ENCODE measurements around the gene NDUFB11. TPM values are rescaled to one million over a fixed set of nuclear protein-coding genes. Genes with fewer than 3 reads are reported as not detected.

Gene NDUFB11
- total and polyA plus RNA-seq, 2 donors (not counting 1 experiment from before 2014, with no cell fraction given) = 56.8 to 59.7 TPM

DNA sequence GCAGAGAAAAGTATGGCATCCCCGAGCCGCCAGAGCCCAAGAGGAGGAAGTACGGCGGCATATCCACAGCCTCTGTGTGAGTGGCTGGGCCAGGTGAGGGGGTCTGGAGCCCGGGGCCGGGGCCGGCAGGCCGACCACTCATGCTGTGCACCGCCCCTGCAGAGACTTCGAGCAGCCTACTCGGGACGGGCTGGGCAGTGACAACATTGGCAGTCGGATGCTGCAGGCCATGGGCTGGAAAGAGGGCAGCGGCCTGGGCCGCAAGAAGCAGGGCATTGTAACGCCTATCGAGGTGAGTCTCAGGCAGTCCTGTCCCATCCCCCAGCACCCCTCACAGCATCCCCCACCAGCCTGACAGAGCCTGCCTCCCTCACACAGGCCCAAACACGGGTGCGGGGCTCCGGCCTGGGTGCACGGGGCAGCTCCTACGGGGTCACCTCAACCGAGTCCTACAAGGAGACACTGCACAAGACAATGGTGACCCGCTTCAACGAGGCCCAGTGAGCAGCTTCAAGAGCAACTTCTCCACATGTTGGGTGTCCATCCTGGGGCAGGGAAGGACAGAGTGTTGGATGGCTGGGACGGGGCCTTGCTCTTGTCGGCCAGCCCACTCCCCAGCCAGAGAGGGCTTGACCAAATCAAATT is 41.7 kb upstream of the NDUFB11 start:
- DNase-seq (no peak), ATAC-seq (ENCODE audit: low read depth) (no peak)
- no peaks in the 10 kb centered on the region for H3K79me2 ChIP-seq (ENCODE audit: control insufficient read depth, insufficient read depth, low read length)
- no peak overlapping the region for H3K4me2 ChIP-seq (replicated peaks; ENCODE audit: low read depth, low read length, poor library complexity, severe bottlenecking)
- H3K9me3 ChIP-seq (ENCODE audit: control extremely low read depth in 1 of 3, control insufficient read depth in 2 of 3, insufficient read depth in 1 of 3, low read length in 2 of 3) = no peaks in the 10 kb centered on the region
- peaks cover 0 to 24% of the 10 kb centered on the region in 2 experiments for H3K36me3 ChIP-seq (replicated peaks in 1 of 2; ENCODE audit: control extremely low read depth in 1 of 2, control insufficient read depth in 1 of 2, extremely low read depth in 1 of 2, insufficient read depth in 2 of 2, low read length in 1 of 2)
- H3K4me1 Mint-ChIP-seq = peaks cover 8% of the 10 kb centered on the region
- no peaks in the 10 kb centered on the region for H3K9me3 Mint-ChIP-seq (ENCODE audit: insufficient read depth)
- TF ChIP-seq EZH2 (IDR thresholded peaks at IDR 0.05; ENCODE audit: borderline replicate concordance, insufficient read depth, low read depth, low read length, poor library complexity, severe bottlenecking) = no peak
- TF ChIP-seq, protein P1, sequence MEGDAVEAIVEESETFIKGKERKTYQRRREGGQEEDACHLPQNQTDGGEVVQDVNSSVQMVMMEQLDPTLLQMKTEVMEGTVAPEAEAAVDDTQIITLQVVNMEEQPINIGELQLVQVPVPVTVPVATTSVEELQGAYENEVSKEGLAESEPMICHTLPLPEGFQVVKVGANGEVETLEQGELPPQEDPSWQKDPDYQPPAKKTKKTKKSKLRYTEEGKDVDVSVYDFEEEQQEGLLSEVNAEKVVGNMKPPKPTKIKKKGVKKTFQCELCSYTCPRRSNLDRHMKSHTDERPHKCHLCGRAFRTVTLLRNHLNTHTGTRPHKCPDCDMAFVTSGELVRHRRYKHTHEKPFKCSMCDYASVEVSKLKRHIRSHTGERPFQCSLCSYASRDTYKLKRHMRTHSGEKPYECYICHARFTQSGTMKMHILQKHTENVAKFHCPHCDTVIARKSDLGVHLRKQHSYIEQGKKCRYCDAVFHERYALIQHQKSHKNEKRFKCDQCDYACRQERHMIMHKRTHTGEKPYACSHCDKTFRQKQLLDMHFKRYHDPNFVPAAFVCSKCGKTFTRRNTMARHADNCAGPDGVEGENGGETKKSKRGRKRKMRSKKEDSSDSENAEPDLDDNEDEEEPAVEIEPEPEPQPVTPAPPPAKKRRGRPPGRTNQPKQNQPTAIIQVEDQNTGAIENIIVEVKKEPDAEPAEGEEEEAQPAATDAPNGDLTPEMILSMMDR (IDR thresholded peaks at IDR 0.05) = no peak
- WGBS (ENCODE audit: insufficient coverage) = 99% methylated on average over 20 of the region's 27 CpGs
- no peaks in the 10 kb centered on the region for H3K27me3 ChIP-seq (replicated peaks in 1 of 4; ENCODE audit: control extremely low read depth in 1 of 4, control insufficient read depth in 3 of 4, insufficient read depth in 4 of 4, low read length in 3 of 4)
- H3K27me3 Mint-ChIP-seq = no peaks in the 10 kb centered on the region
- intact Hi-C loops (cut with micrococcal nuclease) = no loop called here
- no peak overlapping the region for H2AFZ ChIP-seq (ENCODE audit: insufficient read depth, low read depth, low read length, poor library complexity, severe bottlenecking)
- H3K4me3 Mint-ChIP-seq = no peak overlapping the region
- no peak overlapping the region for H3K27ac ChIP-seq (ENCODE audit: low read length in 2 of 2)
- no peaks in the 10 kb centered on the region for H4K20me1 ChIP-seq (ENCODE audit: control insufficient read depth, insufficient read depth, low read length, poor library complexity, severe bottlenecking)
- H3K9ac ChIP-seq (ENCODE audit: low read length) = no peak overlapping the region
- ChIA-PET POLR2A (no interaction called here), CTCF (no interaction called here)
- peaks cover 0 to 7% of the 10 kb centered on the region in 2 donors for H3K4me1 ChIP-seq (ENCODE audit: control insufficient read depth in 2 of 2, insufficient read depth in 2 of 2, low read length in 2 of 2)
- no peak overlapping the region for H3K4me3 ChIP-seq (ENCODE audit: control extremely low read depth in 1 of 5, extremely low read depth in 1 of 5, insufficient read depth in 1 of 5, low read depth in 2 of 5, low read length in 4 of 5)
- no peak overlapping the region for H3K27ac Mint-ChIP-seq

DNA sequence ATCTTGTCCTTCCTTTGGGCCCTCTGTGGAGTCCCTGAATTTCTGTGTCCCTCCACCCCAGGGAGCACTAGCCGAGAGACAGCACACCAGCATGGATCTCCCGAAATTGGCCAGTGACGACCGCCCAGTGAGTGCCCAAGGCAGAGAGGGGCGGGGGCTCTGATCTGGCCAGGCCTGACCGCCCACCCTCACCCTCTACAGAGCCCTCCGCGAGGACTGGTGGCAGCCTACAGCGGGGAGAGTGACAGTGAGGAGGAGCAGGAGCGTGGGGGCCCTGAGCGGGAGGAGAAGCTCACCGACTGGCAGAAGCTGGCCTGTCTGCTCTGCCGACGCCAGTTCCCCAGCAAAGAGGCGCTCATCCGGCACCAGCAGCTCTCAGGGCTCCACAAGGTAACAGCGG is 40.7 kb upstream of the NDUFB11 start:
- Mint-ChIP-seq H3K27ac (no peak overlapping the region), H3K9me3 (ENCODE audit: insufficient read depth) (no peaks in the 10 kb centered on the region), H3K4me3 (no peak overlapping the region), H3K4me1 (peaks cover 4% of the 10 kb centered on the region), H3K27me3 (no peaks in the 10 kb centered on the region)
- Histone ChIP-seq H3K79me2 (ENCODE audit: control insufficient read depth, insufficient read depth, low read length) (no peaks in the 10 kb centered on the region), H3K27me3 (replicated peaks in 1 of 4; ENCODE audit: control extremely low read depth in 1 of 4, control insufficient read depth in 3 of 4, insufficient read depth in 4 of 4, low read length in 3 of 4) (no peaks in the 10 kb centered on the region), H3K4me2 (replicated peaks; ENCODE audit: low read depth, low read length, poor library complexity, severe bottlenecking) (no peak overlapping the region), H3K4me3 (ENCODE audit: control extremely low read depth in 1 of 5, extremely low read depth in 1 of 5, insufficient read depth in 1 of 5, low read depth in 2 of 5, low read length in 4 of 5) (no peak overlapping the region), H3K36me3 (replicated peaks in 1 of 2; ENCODE audit: control extremely low read depth in 1 of 2, control insufficient read depth in 1 of 2, extremely low read depth in 1 of 2, insufficient read depth in 2 of 2, low read length in 1 of 2) (peaks cover 0 to 26% of the 10 kb centered on the region in 2 experiments), H3K9me3 (ENCODE audit: control extremely low read depth in 1 of 3, control insufficient read depth in 2 of 3, insufficient read depth in 1 of 3, low read length in 2 of 3) (no peaks in the 10 kb centered on the region), H3K4me1 (ENCODE audit: control insufficient read depth in 2 of 2, insufficient read depth in 2 of 2, low read length in 2 of 2) (peaks cover 0 to under 1% of the 10 kb centered on the region in 2 donors), H3K9ac (ENCODE audit: low read length) (no peak overlapping the region), H3K27ac (ENCODE audit: low read length in 2 of 2) (no peak overlapping the region), H2AFZ (ENCODE audit: insufficient read depth, low read depth, low read length, poor library complexity, severe bottlenecking) (no peak overlapping the region), H4K20me1 (ENCODE audit: control insufficient read depth, insufficient read depth, low read length, poor library complexity, severe bottlenecking) (no peaks in the 10 kb centered on the region)
- intact Hi-C loops (cut with micrococcal nuclease) = no loop called here
- ATAC-seq (ENCODE audit: low read depth) (no peak), DNase-seq (no peak)
- WGBS (ENCODE audit: insufficient coverage) = 96% methylated on average over 14 of the region's 17 CpGs
- no peak for TF ChIP-seq EZH2 (IDR thresholded peaks at IDR 0.05; ENCODE audit: borderline replicate concordance, insufficient read depth, low read depth, low read length, poor library complexity, severe bottlenecking)
- TF ChIP-seq, protein P1 (IDR thresholded peaks at IDR 0.05) = no peak
- POLR2A ChIA-PET = no interaction called here
- CTCF ChIA-PET = no interaction called here

Data from B cell (primary cell).